ENCODE results near the gene SETD2. TPM values are rescaled to one million over a fixed set of nuclear protein-coding genes. Genes with fewer than 3 reads are reported as not detected.

Gene SETD2
- total RNA-seq, 1 experiment from 2014 or later, result 60.8 TPM

DNA sequence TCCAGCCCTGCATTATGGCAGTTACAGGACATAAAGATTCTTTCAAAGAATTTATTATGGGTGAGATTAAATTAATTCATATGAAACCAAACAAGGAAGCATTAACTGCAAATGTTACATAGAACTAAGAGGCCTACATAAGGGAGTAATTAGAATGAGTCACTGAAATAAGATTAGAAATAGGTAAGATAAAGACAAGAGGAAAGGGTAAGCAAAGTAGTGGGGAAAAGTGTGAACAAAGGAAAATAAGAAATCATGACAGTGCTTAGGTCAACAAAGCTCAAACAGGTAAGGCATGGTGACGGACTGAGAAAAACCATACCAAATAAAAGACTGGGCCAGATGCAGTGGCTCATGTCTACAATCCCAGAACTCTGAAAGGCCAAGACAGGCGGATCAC is 74.3 kb downstream of the SETD2 start:
- no peaks in the 10 kb centered on the region for H3K27me3 Mint-ChIP-seq (ENCODE audit: low read depth)
- no peak overlapping the region for H3T11ph ChIP-seq (ENCODE audit: low read length)
- H4K5ac ChIP-seq (ENCODE audit: insufficient read length, low read depth, low read length), result no peak overlapping the region
- no CpG with 5 or more reads among the region's 2 CpGs for WGBS (ENCODE audit: extremely low coverage, insufficient read length, low lambda C conversion rate)
- no peak overlapping the region for H2AFZ ChIP-seq (ENCODE audit: low read length)
- H2BK5ac ChIP-seq (ENCODE audit: insufficient read length, low read length), result no peak overlapping the region
- H4K91ac ChIP-seq (ENCODE audit: insufficient read length, low read depth, low read length), result no peak overlapping the region
- no peak overlapping the region for H3K56ac ChIP-seq (ENCODE audit: insufficient read length, low read depth, low read length)
- no peaks in the 10 kb centered on the region for H3K23me2 ChIP-seq (ENCODE audit: insufficient read length, low read depth, low read length, poor library complexity, severe bottlenecking)
- H3K9ac ChIP-seq (ENCODE audit: extremely low read depth, insufficient read length, low read length), result no peak overlapping the region
- no peak overlapping the region for H2BK15ac ChIP-seq (ENCODE audit: low read depth, low read length)
- TF ChIP-seq, protein P1, sequence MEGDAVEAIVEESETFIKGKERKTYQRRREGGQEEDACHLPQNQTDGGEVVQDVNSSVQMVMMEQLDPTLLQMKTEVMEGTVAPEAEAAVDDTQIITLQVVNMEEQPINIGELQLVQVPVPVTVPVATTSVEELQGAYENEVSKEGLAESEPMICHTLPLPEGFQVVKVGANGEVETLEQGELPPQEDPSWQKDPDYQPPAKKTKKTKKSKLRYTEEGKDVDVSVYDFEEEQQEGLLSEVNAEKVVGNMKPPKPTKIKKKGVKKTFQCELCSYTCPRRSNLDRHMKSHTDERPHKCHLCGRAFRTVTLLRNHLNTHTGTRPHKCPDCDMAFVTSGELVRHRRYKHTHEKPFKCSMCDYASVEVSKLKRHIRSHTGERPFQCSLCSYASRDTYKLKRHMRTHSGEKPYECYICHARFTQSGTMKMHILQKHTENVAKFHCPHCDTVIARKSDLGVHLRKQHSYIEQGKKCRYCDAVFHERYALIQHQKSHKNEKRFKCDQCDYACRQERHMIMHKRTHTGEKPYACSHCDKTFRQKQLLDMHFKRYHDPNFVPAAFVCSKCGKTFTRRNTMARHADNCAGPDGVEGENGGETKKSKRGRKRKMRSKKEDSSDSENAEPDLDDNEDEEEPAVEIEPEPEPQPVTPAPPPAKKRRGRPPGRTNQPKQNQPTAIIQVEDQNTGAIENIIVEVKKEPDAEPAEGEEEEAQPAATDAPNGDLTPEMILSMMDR (conservative IDR thresholded peaks at IDR 0.05), result no peak
- H3K4me3 Mint-ChIP-seq, result no peak overlapping the region
- H3K18ac ChIP-seq (ENCODE audit: insufficient read length, low read depth, low read length), result no peak overlapping the region
- H3K9me3 ChIP-seq (ENCODE audit: control insufficient read depth, low read depth, low read length), result no peaks in the 10 kb centered on the region
- no peak overlapping the region for H3K14ac ChIP-seq (ENCODE audit: insufficient read depth, low read length)
- no peak overlapping the region for H2AK5ac ChIP-seq (ENCODE audit: insufficient read length, low read length)
- no peak overlapping the region for H4K8ac ChIP-seq (replicated peaks; ENCODE audit: insufficient read length, low read depth, low read length)
- no peaks in the 10 kb centered on the region for H3K79me2 ChIP-seq (ENCODE audit: insufficient read depth, low read length)
- no peak overlapping the region for H3K27ac ChIP-seq (ENCODE audit: insufficient read length, low read depth, low read length)
- H3K4me1 Mint-ChIP-seq, result no peaks in the 10 kb centered on the region
- H2BK120ac ChIP-seq (ENCODE audit: low read depth, low read length, poor library complexity, severe bottlenecking), result no peak overlapping the region
- H3K4me1 ChIP-seq (ENCODE audit: insufficient read depth, low read length), result no peaks in the 10 kb centered on the region
- no peak overlapping the region for H3K4me2 ChIP-seq (ENCODE audit: insufficient read depth, insufficient read length, low read length)
- no peak overlapping the region for H2BK20ac ChIP-seq (ENCODE audit: low read depth, low read length, poor library complexity, severe bottlenecking)
- H3K23ac ChIP-seq (ENCODE audit: insufficient read length, low read depth, low read length), result no peak overlapping the region
- no peaks in the 10 kb centered on the region for H3K27me3 ChIP-seq (ENCODE audit: insufficient read depth, low read length)
- H3K27ac Mint-ChIP-seq, result peak overlapping the region in 2 of 3 experiments; percentile 40 to 67; a peak in 4 of 7 replicates
- no peak for DNase-seq
- H4K20me1 ChIP-seq (ENCODE audit: control insufficient read depth, insufficient read depth, insufficient read length), result no peaks in the 10 kb centered on the region
- peaks cover 5 to 48% (median 38%) of the 10 kb centered on the region in 3 experiments; a peak in 6 of 7 replicates for H3K36me3 Mint-ChIP-seq (ENCODE audit: insufficient read depth in 1 of 3, low read depth in 3 of 3)
- H3K9me3 Mint-ChIP-seq, result no peaks in the 10 kb centered on the region
- H3K79me1 ChIP-seq (ENCODE audit: insufficient read depth, low read depth, low read length, poor library complexity, severe bottlenecking), result peaks cover 2% of the 10 kb centered on the region
- H3K4ac ChIP-seq (ENCODE audit: low read depth, low read length), result no peak overlapping the region
- no peak overlapping the region for H2BK12ac ChIP-seq (ENCODE audit: insufficient read length, low read depth, low read length)

Measured in H9 (cell line).